HEK293 (cell line): Measurements from ENCODE around the gene AAK1.

Source experiments
- BCL11A ChIP-seq: fragments of 450-650 bp; formaldehyde crosslinking; IDR thresholded peaks from 2 replicates; pipeline ENCODE4 v1.5.1; 2016; ENCODE audit warnings: low read depth, missing biosample characterization, missing genetic modification characterization
- CTCF ChIP-seq: fragments of 450-650 bp; formaldehyde crosslinking; IDR thresholded peaks from 2 replicates; pipeline ENCODE4 v1.5.1; 2016; ENCODE audit warnings: missing biosample characterization, missing genetic modification characterization
- PRDM4 ChIP-seq: fragments of 450-650 bp; formaldehyde crosslinking; IDR thresholded peaks from 2 replicates; pipeline ENCODE4 v1.5.1; 2017; ENCODE audit warnings: missing biosample characterization, missing genetic modification characterization
- REST ChIP-seq: fragments of 450-650 bp; formaldehyde crosslinking; IDR thresholded peaks from 2 replicates; pipeline ENCODE4 v1.5.1; 2016; ENCODE audit warnings: missing biosample characterization, missing genetic modification characterization
- SP2 ChIP-seq: fragments of 450-650 bp; formaldehyde crosslinking; IDR thresholded peaks from 2 replicates; pipeline ENCODE4 v1.5.1; 2016; ENCODE audit warnings: missing biosample characterization, missing genetic modification characterization
- ZNF266 ChIP-seq: fragments of 450-650 bp; formaldehyde crosslinking; IDR thresholded peaks from 2 replicates; pipeline ENCODE4 v1.5.1; 2016; ENCODE audit warnings: missing biosample characterization, missing genetic modification characterization, low read depth
- ZNF335 ChIP-seq: fragments of 450-650 bp; formaldehyde crosslinking; conservative IDR thresholded peaks from 2 replicates; pipeline ENCODE4 v1.5.1; 2016; ENCODE audit warnings: missing biosample characterization, missing genetic modification characterization

GRCh38 chr2:69538872-69539548, 104.5 kb downstream of the AAK1 start:
- no peak for TF ChIP-seq SP2 (tag by site-specific recombination)
- no peak for TF ChIP-seq ZNF266
- TF ChIP-seq PRDM4 (tag by site-specific recombination) = no peak
- TF ChIP-seq CTCF (tag by site-specific recombination) = no peak
- no peak for TF ChIP-seq BCL11A (tag by site-specific recombination)
- no peak for TF ChIP-seq REST
- no peak for TF ChIP-seq ZNF335 (tag by site-specific recombination)
